LNCaP clone FGC (cell line): ENCODE measurements around the gene SPDYC.
A peak's percentile ranks its signal among the peaks of the same experiment; 100 is the strongest.

ENCODE experiments used
- DNase-seq: peaks from one replicate; pipeline ENCODE4 v3.0.0-alpha.2; 2011; ENCODE audit warnings: low read depth
- H3K4me3 ChIP-seq: 2 replicates; pipeline ENCODE4 v1.5.1; 2011; ENCODE audit warnings: mild to moderate bottlenecking, low read depth, low read length, control low read depth
- CTCF ChIP-seq: IDR thresholded peaks from 2 replicates; pipeline ENCODE4 v1.5.1; 2012; ENCODE audit warnings: mild to moderate bottlenecking; ENCODE audit not compliant: control insufficient read depth, insufficient read depth; ENCODE audit errors: extremely low read depth

SPDYC gene

GRCh38 chr11:65134240-65134951, 35.6 kb upstream of the SPDYC start, which contains the start of gene SYVN1:
Gene SYVN1, minus strand, starts transcription at chr11:65134519. Its CDS starts 918 bp downstream, at chr11:65133601.
- DNase-seq: peak; percentile 64
- TF ChIP-seq CTCF: no peak
- H3K4me3 ChIP-seq: peak within 1 kb of the TSS; percentile 100

DNA sequence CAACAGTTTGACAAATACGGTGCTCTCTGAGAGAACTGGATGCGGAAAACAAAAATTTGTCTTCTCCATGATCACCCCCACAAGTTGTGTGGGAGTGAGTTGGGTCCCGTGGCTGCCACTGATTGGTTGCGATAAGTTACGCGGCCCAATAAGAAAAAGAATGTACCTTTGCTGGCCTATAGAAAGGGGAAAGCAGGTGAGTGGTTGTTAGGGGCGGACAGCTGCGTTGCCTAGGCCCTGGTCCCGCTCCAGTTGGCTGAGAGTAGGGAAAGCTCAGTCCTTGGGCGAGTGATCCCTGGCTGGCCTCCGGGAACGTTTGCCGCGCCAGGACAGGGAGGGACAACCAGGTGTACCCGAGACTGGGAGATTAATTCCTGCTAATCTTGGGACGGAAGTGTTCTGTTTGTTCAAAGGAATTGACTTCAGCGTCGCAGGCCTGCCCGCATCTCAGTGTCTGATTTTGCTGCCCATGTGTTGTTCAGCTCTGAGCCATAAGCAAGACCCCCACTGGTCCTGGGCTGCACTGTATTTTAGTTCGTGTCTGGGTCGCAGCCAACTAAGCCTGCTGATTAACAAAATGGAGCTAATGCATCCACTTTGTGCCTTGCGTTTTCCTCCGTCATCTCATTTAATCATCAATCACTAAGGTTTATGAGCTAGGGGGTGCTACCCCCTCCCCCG, 34.9 kb upstream of the SPDYC start:
- peak; percentile 100 for DNase-seq
- H3K4me3 ChIP-seq: peak overlapping the region; percentile 100
- no peak for TF ChIP-seq CTCF

DNA sequence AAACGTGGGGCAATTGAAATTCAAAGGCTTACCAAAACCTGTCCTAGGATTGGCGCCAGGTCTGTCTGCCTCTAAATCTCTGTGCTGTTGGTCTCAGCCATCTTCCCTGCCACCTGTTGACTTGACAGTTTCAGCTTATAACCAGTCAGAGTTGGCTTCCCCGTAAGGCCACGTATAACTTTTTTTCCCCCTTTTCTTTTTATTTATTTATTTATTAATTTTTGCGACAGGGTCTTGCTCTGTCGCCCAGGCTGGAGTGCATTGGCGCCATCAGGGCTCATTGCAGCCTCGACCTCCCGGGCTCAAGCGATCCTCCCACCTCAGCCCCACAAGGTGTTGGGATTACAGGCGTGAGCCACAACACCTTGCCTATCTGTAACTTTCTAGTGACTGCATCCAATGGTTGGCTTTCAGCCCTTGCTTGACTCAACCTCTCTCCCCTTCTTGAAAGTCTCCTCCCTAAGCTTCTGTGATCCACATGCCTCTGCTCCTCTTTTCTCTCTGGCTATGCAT, 34.3 kb upstream of the SPDYC start:
- DNase-seq: no peak
- TF ChIP-seq CTCF: no peak
- peak overlapping the region; percentile 100 for H3K4me3 ChIP-seq

DNA sequence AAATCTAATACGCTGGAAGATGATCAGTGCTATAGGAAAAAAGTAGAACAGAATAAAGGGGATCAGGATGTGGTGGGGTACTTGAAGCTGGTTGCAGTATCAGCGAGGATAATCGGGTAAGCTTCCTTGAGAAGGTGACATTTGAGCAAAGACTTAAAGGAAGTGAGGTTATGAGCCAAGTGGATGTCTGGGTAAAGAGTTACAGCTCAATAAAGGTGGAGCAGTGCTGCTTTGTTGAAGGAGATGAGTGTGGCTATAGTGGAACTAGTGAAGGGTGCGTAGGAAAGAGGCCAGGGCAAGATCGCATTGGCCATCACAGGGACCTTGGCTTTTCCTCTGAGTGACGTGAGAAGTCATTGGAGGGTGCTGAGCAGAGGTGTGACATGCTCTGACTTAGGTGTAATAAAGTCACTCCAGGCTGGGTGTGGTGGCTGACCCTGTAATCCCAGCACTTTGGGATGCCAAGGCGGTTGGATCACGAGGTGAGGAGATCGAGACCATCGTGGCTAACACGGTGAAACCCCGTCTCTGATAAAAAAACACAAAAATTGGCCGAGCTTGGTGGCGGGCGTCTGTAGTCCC, 33.4 kb upstream of the SPDYC start:
- H3K4me3 ChIP-seq: no peak overlapping the region
- no peak for TF ChIP-seq CTCF
- no peak for DNase-seq

GRCh38 chr11:65141896-65142494, 28.0 kb upstream of the SPDYC start:
- no peak for TF ChIP-seq CTCF
- H3K4me3 ChIP-seq: no peak overlapping the region
- DNase-seq: no peak

DNA sequence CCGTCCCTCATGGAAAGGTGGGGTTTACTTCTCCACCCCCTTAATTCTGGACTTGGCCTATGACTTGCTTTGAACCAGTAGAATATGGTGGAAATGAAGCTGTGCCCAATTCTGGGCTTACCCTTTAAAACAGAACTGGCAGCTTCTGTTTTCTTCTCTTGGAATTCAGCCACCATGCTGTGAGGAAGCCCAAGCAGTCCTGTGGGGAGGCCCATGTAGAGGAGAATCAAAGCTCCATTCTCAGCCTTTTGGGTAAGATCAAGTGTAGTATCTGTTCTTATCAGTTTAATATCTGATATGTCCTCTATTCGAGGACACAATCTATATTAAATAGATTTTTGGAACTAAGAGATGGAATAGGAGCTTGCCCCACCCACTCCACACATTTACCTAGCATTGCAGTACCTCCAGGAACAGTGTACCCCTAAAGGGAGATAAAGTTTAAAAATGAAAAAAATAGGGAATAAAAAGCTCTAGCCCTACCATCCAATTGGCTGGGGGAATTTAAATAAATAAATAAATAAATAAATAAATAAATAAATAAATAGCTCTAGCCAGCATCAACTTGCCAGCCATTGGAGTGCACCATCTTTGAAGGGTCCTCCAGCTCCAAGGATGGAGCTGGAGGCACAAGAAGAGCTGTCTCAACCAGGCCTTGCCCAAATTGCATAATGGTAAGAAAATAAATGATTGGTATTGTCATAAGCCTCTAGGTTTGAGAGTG, 22.5 kb upstream of the SPDYC start:
- no peak for DNase-seq
- H3K4me3 ChIP-seq: no peak overlapping the region
- TF ChIP-seq CTCF: no peak
